Neural progenitor cell (in vitro differentiated cells): ENCODE data around the gene PEX14. TPM values are rescaled to one million over a fixed set of nuclear protein-coding genes. Genes with fewer than 3 reads are reported as not detected.

Source experiments
- DNase-seq: peaks from one replicate; pipeline ENCODE4 v3.0.0-alpha.2; 2016; ENCODE audit warnings: low spot score
- H2AFZ ChIP-seq: fragments of 200-600 bp; sonication (generic); replicated peaks from 2 replicates; pipeline ENCODE4 v1.6.1; 2016; ENCODE audit warnings: antibody characterized with exemption
- H3F3A ChIP-seq: fragments of 200-600 bp; sonication (generic); 2 replicates; pipeline ENCODE4 v1.6.1; 2016; ENCODE audit warnings: antibody characterized with exemption, low read depth
- H3K27ac ChIP-seq: fragments of 200-600 bp; sonication (generic); 2 replicates; pipeline ENCODE4 v1.5.1; 2016; ENCODE audit warnings: mild to moderate bottlenecking
- H3K27me3 ChIP-seq: fragments of 200-600 bp; sonication (generic); 2 replicates; pipeline ENCODE4 v1.6.1; 2016; ENCODE audit warnings: mild to moderate bottlenecking, moderate library complexity
- H3K36me3 ChIP-seq: fragments of 200-600 bp; sonication (generic); 2 replicates; pipeline ENCODE4 v1.5.1; 2016
- H3K4me1 ChIP-seq: fragments of 200-600 bp; sonication (generic); 2 replicates; pipeline ENCODE4 v1.6.1; 2016; ENCODE audit warnings: mixed run types
- H3K4me2 ChIP-seq: fragments of 200-600 bp; sonication (generic); 2 replicates; pipeline ENCODE4 v1.6.1; 2016
- H3K4me3 ChIP-seq: fragments of 200-600 bp; sonication (generic); 2 replicates; pipeline ENCODE4 v1.5.1; 2016
- H3K79me2 ChIP-seq: fragments of 200-600 bp; sonication (generic); 2 replicates; pipeline ENCODE4 v1.6.1; 2016; ENCODE audit warnings: low read depth
- H3K9ac ChIP-seq: fragments of 200-600 bp; sonication (generic); 2 replicates; pipeline ENCODE4 v1.6.1; 2016
- H3K9me3 ChIP-seq: fragments of 200-600 bp; sonication (generic); 2 replicates; pipeline ENCODE4 v1.5.1; 2016; ENCODE audit warnings: low read depth
- H4K20me1 ChIP-seq: fragments of 200-600 bp; sonication (generic); 2 replicates; pipeline ENCODE4 v1.6.1; 2016; ENCODE audit warnings: low read depth
- H3K27ac Mint-ChIP-seq: 3 replicates; pipeline ENCODE4 v1.8.0; 2021; ENCODE audit warnings: mixed read lengths
- H3K27me3 Mint-ChIP-seq: 2 replicates; pipeline ENCODE4 v1.8.0; 2022; ENCODE audit warnings: low read depth, mild to moderate bottlenecking, inconsistent platforms, moderate library complexity, mixed read lengths; ENCODE audit not compliant: insufficient read depth
- H3K36me3 Mint-ChIP-seq: 3 replicates; pipeline ENCODE4 v1.8.0; 2021; ENCODE audit warnings: mixed read lengths
- H3K4me1 Mint-ChIP-seq: 3 replicates; pipeline ENCODE4 v1.8.0; 2021; ENCODE audit warnings: mixed read lengths
- H3K4me3 Mint-ChIP-seq: 3 replicates; pipeline ENCODE4 v1.8.0; 2021; ENCODE audit warnings: mild to moderate bottlenecking, moderate library complexity, mixed read lengths
- H3K9me3 Mint-ChIP-seq: 3 replicates; pipeline ENCODE4 v1.8.0; 2020; ENCODE audit warnings: mixed read lengths
- CTCF ChIP-seq: fragments of 200-600 bp; sonication (generic); IDR thresholded peaks from 2 replicates; pipeline ENCODE4 v1.5.1; 2017; ENCODE audit warnings: antibody characterized with exemption, mild to moderate bottlenecking
- EZH2 ChIP-seq: fragments of 200-600 bp; sonication (generic); IDR thresholded peaks from 2 replicates; pipeline ENCODE4 v1.6.1; 2017; ENCODE audit warnings: antibody characterized with exemption, mild to moderate bottlenecking, moderate library complexity
- EZH2phosphoT487 ChIP-seq: fragments of 200-600 bp; sonication (generic); IDR thresholded peaks from 2 replicates; pipeline ENCODE4 v1.6.1; 2017; ENCODE audit warnings: antibody characterized with exemption
- total RNA-seq: library from RNA; depleted of rRNA; stranded (reverse); fragments of >200 nt; gene quantifications from 2 replicates; pipeline ENCODE4 v1.2.3, GENCODE V29; 2015; ENCODE audit warnings: low replicate concordance

Gene PEX14
- total RNA-seq, 1 donor from 2014 or later = 9.3 TPM

DNA sequence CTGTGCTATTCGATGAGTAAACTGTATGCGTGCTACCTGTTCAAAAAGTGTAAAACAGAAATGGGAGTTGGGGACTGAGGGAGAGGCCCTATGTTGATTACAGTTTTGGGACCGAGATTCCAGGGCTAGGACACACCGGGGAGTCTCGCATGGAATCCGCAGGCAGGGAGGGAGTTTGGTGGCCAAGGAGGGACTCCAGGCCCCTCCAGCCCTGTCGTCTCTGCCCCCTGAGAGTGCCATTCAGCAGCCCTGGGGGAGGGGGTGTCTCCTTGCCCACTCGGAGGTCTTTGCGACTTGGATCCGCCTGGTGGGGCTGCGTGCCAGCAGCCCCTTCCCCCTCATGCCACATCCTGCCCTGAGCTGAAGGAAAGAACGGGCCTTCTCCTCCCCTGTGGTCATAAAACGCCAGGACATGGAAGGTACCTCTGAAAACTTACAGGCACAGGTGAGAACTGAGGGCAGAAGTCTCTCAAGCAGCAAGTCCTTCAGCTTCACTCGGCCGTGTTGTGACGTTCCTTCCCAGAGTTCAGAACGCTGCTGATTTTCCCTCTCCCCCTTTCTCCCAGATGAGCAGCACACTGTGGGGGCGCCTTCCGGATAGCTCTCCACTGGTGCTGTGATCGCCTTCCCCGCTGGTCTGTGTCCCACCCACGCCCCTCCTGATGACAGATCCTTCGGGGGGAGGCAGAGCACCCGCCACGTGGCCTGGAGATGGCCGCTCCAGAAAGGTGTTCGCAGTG is 141.4 kb downstream of the PEX14 start:
- H3K4me3 Mint-ChIP-seq = no peak overlapping the region
- no peaks in the 10 kb centered on the region for H3K27me3 ChIP-seq
- no peaks in the 10 kb centered on the region for H3K36me3 Mint-ChIP-seq
- no peak overlapping the region for H3K27ac Mint-ChIP-seq
- peaks cover 9% of the 10 kb centered on the region for H3K4me1 ChIP-seq
- no peak overlapping the region for H2AFZ ChIP-seq
- H3F3A ChIP-seq = no peaks in the 10 kb centered on the region
- H3K9me3 Mint-ChIP-seq = no peaks in the 10 kb centered on the region
- H3K9me3 ChIP-seq = no peaks in the 10 kb centered on the region
- no peak for DNase-seq
- H3K4me2 ChIP-seq = no peak overlapping the region
- peaks cover 11% of the 10 kb centered on the region for H3K4me1 Mint-ChIP-seq
- H3K9ac ChIP-seq = no peak overlapping the region
- no peaks in the 10 kb centered on the region for H3K79me2 ChIP-seq
- H3K27me3 Mint-ChIP-seq = peaks cover 2% of the 10 kb centered on the region
- peaks cover 27% of the 10 kb centered on the region for H4K20me1 ChIP-seq
- H3K27ac ChIP-seq = no peak overlapping the region
- TF ChIP-seq EZH2phosphoT487 (no peak), CTCF (no peak), EZH2 (no peak)
- H3K36me3 ChIP-seq = no peaks in the 10 kb centered on the region
- no peak overlapping the region for H3K4me3 ChIP-seq

GRCh38 chr1:10616696-10617095 is 141.9 kb downstream of the PEX14 start:
- H2AFZ ChIP-seq = no peak overlapping the region
- no peaks in the 10 kb centered on the region for H3K36me3 ChIP-seq
- no peak overlapping the region for H3K4me2 ChIP-seq
- H3F3A ChIP-seq = no peaks in the 10 kb centered on the region
- peaks cover 9% of the 10 kb centered on the region for H3K4me1 ChIP-seq
- Mint-ChIP-seq H3K27ac (no peak overlapping the region), H3K36me3 (no peaks in the 10 kb centered on the region), H3K4me1 (peaks cover 11% of the 10 kb centered on the region), H3K27me3 (peaks cover 2% of the 10 kb centered on the region), H3K4me3 (no peak overlapping the region), H3K9me3 (no peaks in the 10 kb centered on the region)
- peaks cover 30% of the 10 kb centered on the region for H4K20me1 ChIP-seq
- H3K27me3 ChIP-seq = no peaks in the 10 kb centered on the region
- no peak overlapping the region for H3K27ac ChIP-seq
- no peak overlapping the region for H3K9ac ChIP-seq
- DNase-seq = no peak
- no peak overlapping the region for H3K4me3 ChIP-seq
- no peaks in the 10 kb centered on the region for H3K9me3 ChIP-seq
- TF ChIP-seq EZH2phosphoT487 = no peak
- TF ChIP-seq CTCF = no peak
- TF ChIP-seq EZH2 = no peak
- no peaks in the 10 kb centered on the region for H3K79me2 ChIP-seq

DNA sequence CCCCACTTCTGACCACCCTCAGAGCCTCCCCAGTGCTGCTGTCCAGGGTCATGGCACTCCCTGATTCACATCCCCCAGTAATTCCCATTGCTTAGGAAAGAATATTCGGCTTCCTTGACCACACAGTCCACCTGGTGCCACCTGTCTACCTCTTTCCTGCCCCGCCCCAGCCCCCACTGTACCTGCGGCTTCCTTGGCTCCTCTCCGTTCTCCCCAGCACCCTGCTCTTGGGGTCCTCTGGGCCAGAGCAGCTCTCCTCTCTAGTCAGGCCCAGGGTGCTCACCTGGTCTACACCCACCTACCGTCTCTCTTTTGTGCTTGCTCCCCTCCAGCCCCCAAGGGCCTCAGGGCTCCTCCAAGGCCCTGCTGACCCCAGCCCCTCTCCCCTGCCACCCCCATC is 142.6 kb downstream of the PEX14 start:
- Histone ChIP-seq H3K4me1 (peaks cover 9% of the 10 kb centered on the region), H4K20me1 (peaks cover 30% of the 10 kb centered on the region), H3K9ac (no peak overlapping the region), H3F3A (no peaks in the 10 kb centered on the region), H3K9me3 (no peaks in the 10 kb centered on the region), H3K4me2 (no peak overlapping the region), H3K27me3 (no peaks in the 10 kb centered on the region), H3K36me3 (no peaks in the 10 kb centered on the region), H2AFZ (no peak overlapping the region), H3K27ac (no peak overlapping the region), H3K79me2 (no peaks in the 10 kb centered on the region), H3K4me3 (no peak overlapping the region)
- Mint-ChIP-seq H3K4me1 (peaks cover 14% of the 10 kb centered on the region), H3K36me3 (no peaks in the 10 kb centered on the region), H3K9me3 (no peaks in the 10 kb centered on the region), H3K27ac (peak overlapping the region; percentile 46), H3K4me3 (no peak overlapping the region), H3K27me3 (peaks cover 2% of the 10 kb centered on the region)
- no peak for DNase-seq
- TF ChIP-seq EZH2 = no peak
- TF ChIP-seq CTCF = no peak
- TF ChIP-seq EZH2phosphoT487 = no peak
